ENCODE results near the gene APOA4. TPM values are rescaled to one million over a fixed set of nuclear protein-coding genes. Genes with fewer than 3 reads are reported as not detected.

APOA4 gene
- total and polyA plus RNA-seq, 9 of the 15 experiments (the other 6 are each of a cell fraction or from before 2014, with no cell fraction given): 0.07 TPM; not detected in 8

GRCh38 chr11:116797816-116798215 lies 25.3 kb downstream of the APOA4 start:
- Histone ChIP-seq H3K27me3 (ENCODE audit: control insufficient read depth in 2 of 2, insufficient read depth in 2 of 2, low read length in 2 of 2) (no peaks in the 10 kb centered on the region), H3K27ac (ENCODE audit: extremely low read depth, low read depth, low read length) (no peak overlapping the region), H3K79me2 (ENCODE audit: control insufficient read depth, insufficient read depth, low read length) (no peaks in the 10 kb centered on the region), H3K4me2 (ENCODE audit: insufficient read depth, low read length) (no peak overlapping the region), H3K9me3 (replicated peaks; ENCODE audit: control insufficient read depth, insufficient read depth, low read depth, low read length) (no peaks in the 10 kb centered on the region), H2AFZ (ENCODE audit: low read depth, low read length) (no peak overlapping the region), H3K36me3 (ENCODE audit: control insufficient read depth, insufficient read depth, low read length) (no peaks in the 10 kb centered on the region), H4K20me1 (replicated peaks; ENCODE audit: control insufficient read depth, insufficient read depth, low read length) (no peaks in the 10 kb centered on the region), H3K9ac (ENCODE audit: insufficient read depth in 1 of 2, low read depth in 2 of 2, low read length in 2 of 2) (no peak overlapping the region), H3K9me1 (ENCODE audit: control insufficient read depth, insufficient read depth, low read length) (no peaks in the 10 kb centered on the region), H3K4me1 (replicated peaks in 1 of 2; ENCODE audit: control insufficient read depth in 2 of 2, insufficient read depth in 2 of 2, low read length in 2 of 2) (peaks cover 5 to 7% of the 10 kb centered on the region in 2 experiments; a peak in 4 of 5 replicates), H3K4me3 (no peak overlapping the region)
- BruUV-seq (replicated peaks): no TSS peak
- intact Hi-C loops (cut with micrococcal nuclease) (no loop called here), in situ Hi-C loops (cut with MboI) (no loop called here)
- no peak for FAIRE-seq
- POLR2A ChIA-PET: interaction anchor here (1.5 kb wide), 1 partner anchor 48 kb away, joined by 3 read pairs; no protein-coding TSS in a partner anchor
- TF ChIP-seq CBFA2T3 (IDR thresholded peaks at IDR 0.05) (0 out of 2 replicates have a peak, but pooled peaks have one; percentile 5), MIER1 (IDR thresholded peaks at IDR 0.05; ENCODE audit: low read depth) (no peak), KLF10 (CRISPR knock-in tag; IDR thresholded peaks at IDR 0.05) (no peak), NFIC (IDR thresholded peaks at IDR 0.05) (peak; percentile 43)
- CTCF ChIA-PET (ENCODE audit: low intra/inter-chr PET ratio): no interaction called here
- no peak for DNase-seq (ENCODE audit: extremely low read depth in 1 of 4, low spot score in 3 of 4)
- WGBS (ENCODE audit: insufficient coverage, low coverage, missing lambda C conversion rate): 31% methylated on average over 5 of the region's 5 CpGs
- ATAC-seq: no peak

GRCh38 chr11:116796548-116796947 lies 26.6 kb downstream of the APOA4 start:
- Histone ChIP-seq H3K4me2 (ENCODE audit: insufficient read depth, low read length) (no peak overlapping the region), H3K79me2 (ENCODE audit: control insufficient read depth, insufficient read depth, low read length) (no peaks in the 10 kb centered on the region), H4K20me1 (replicated peaks; ENCODE audit: control insufficient read depth, insufficient read depth, low read length) (no peaks in the 10 kb centered on the region), H3K36me3 (ENCODE audit: control insufficient read depth, insufficient read depth, low read length) (no peaks in the 10 kb centered on the region), H3K27ac (ENCODE audit: extremely low read depth, low read depth, low read length) (peak overlapping the region; percentile 43; the same call in 2 of the 3 replicates), H3K9me1 (ENCODE audit: control insufficient read depth, insufficient read depth, low read length) (no peaks in the 10 kb centered on the region), H3K4me3 (no peak overlapping the region), H2AFZ (ENCODE audit: low read depth, low read length) (peak overlapping the region; percentile 83), H3K27me3 (ENCODE audit: control insufficient read depth in 2 of 2, insufficient read depth in 2 of 2, low read length in 2 of 2) (no peaks in the 10 kb centered on the region), H3K9me3 (replicated peaks; ENCODE audit: control insufficient read depth, insufficient read depth, low read depth, low read length) (no peaks in the 10 kb centered on the region), H3K9ac (ENCODE audit: insufficient read depth in 1 of 2, low read depth in 2 of 2, low read length in 2 of 2) (no peak overlapping the region), H3K4me1 (replicated peaks in 1 of 2; ENCODE audit: control insufficient read depth in 2 of 2, insufficient read depth in 2 of 2, low read length in 2 of 2) (peaks cover 8 to 10% of the 10 kb centered on the region in 2 experiments)
- ATAC-seq (no peak), DNase-seq (ENCODE audit: extremely low read depth in 1 of 4, low spot score in 3 of 4) (no peak), FAIRE-seq (no peak)
- POLR2A ChIA-PET: no interaction called here
- no TSS peak for BruUV-seq (replicated peaks)
- intact Hi-C loops (cut with micrococcal nuclease): no loop called here
- in situ Hi-C loops (cut with MboI): no loop called here
- CTCF ChIA-PET (ENCODE audit: low intra/inter-chr PET ratio): interaction anchor here (0.5 kb wide), 1 partner anchor 120 kb away, joined by 3 read pairs; no protein-coding TSS in a partner anchor
- 44% methylated on average over 1 of the region's 1 CpG for whole genome bisulfite sequencing (ENCODE audit: insufficient coverage, low coverage, missing lambda C conversion rate)
- TF ChIP-seq NCOA4 (IDR thresholded peaks at IDR 0.05; ENCODE audit: partially characterized antibody) (no peak), ZC3H11A (IDR thresholded peaks at IDR 0.05; ENCODE audit: low read depth, low read length) (no peak), EWSR1 (IDR thresholded peaks at IDR 0.05; ENCODE audit: borderline replicate concordance, low read depth, partially characterized antibody) (no peak), CREBBP (IDR thresholded peaks at IDR 0.05; ENCODE audit: low read depth, low read length) (no peak), SMARCA4 (IDR thresholded peaks at IDR 0.05) (peak; percentile 42; the same call in 1 of the 2 replicates), MEF2A (IDR thresholded peaks at IDR 0.05; ENCODE audit: control insufficient read depth, low read depth, low read length) (no peak), DPF2 (IDR thresholded peaks at IDR 0.05) (peak; percentile 50; the same call in 1 of the 2 replicates), BACH1 (tag; IDR thresholded peaks at IDR 0.05) (peak; percentile 91), NELFE (IDR thresholded peaks at IDR 0.05; ENCODE audit: insufficient read depth, insufficient read length) (no peak)
- TF ChIP-seq, protein P1, sequence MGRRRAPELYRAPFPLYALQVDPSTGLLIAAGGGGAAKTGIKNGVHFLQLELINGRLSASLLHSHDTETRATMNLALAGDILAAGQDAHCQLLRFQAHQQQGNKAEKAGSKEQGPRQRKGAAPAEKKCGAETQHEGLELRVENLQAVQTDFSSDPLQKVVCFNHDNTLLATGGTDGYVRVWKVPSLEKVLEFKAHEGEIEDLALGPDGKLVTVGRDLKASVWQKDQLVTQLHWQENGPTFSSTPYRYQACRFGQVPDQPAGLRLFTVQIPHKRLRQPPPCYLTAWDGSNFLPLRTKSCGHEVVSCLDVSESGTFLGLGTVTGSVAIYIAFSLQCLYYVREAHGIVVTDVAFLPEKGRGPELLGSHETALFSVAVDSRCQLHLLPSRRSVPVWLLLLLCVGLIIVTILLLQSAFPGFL (CRISPR knock-in tag; IDR thresholded peaks at IDR 0.05): no peak
- TF ChIP-seq, protein P2, sequence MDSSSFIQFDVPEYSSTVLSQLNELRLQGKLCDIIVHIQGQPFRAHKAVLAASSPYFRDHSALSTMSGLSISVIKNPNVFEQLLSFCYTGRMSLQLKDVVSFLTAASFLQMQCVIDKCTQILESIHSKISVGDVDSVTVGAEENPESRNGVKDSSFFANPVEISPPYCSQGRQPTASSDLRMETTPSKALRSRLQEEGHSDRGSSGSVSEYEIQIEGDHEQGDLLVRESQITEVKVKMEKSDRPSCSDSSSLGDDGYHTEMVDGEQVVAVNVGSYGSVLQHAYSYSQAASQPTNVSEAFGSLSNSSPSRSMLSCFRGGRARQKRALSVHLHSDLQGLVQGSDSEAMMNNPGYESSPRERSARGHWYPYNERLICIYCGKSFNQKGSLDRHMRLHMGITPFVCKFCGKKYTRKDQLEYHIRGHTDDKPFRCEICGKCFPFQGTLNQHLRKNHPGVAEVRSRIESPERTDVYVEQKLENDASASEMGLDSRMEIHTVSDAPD (CRISPR knock-in tag; IDR thresholded peaks at IDR 0.05): no peak
- TF ChIP-seq, protein P3, sequence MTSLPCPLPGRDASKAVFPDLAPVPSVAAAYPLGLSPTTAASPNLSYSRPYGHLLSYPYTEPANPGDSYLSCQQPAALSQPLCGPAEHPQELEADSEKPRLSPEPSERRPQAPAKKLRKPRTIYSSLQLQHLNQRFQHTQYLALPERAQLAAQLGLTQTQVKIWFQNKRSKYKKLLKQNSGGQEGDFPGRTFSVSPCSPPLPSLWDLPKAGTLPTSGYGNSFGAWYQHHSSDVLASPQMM (CRISPR knock-in tag; IDR thresholded peaks at IDR 0.05): no peak
